ENCODE measurements around the gene LCE2D. TPM values are rescaled to one million over a fixed set of nuclear protein-coding genes. Genes with fewer than 3 reads are reported as not detected.
A peak's percentile ranks its signal among the peaks of the same experiment; 100 is the strongest.
"Not testable (repeated sequence)": the region's sequence is repeated elsewhere in the genome, so short reads cannot be mapped to it uniquely, and the experiment has no call there.

Gene LCE2D
- polyA plus RNA-seq (ENCODE audit: insufficient read length in 12 of 12), result not detected
- long read RNA-seq, donor 1, result 0 reads
- long read RNA-seq, donor 2, result 0 reads
- long read RNA-seq, donor 3, result 0 reads
- long read RNA-seq, donor 4, result 0 reads
- long read RNA-seq, donor 5, result 0 reads
- long read RNA-seq, donor 6, result 0 reads
- long read RNA-seq, donor 7, result 0 reads
- long read RNA-seq, donor 8, result 0 reads
- long read RNA-seq, donor 9, result 0 reads
- long read RNA-seq, donor 10, result 0 reads
- long read RNA-seq, donor 11, result 0 reads

GRCh38 chr1:152663098-152663497 is at the start of gene LCE2D:
LCE2D (plus strand) TSS chr1:152663380; CDS start chr1:152664106, 726 bp downstream.
- no peak for DNase-seq

GRCh38 chr1:152613511-152613910 is 49.7 kb upstream of the LCE2D start, which contains the start of gene LCE3B:
LCE3B (plus strand) TSS chr1:152613811; CDS start chr1:152613811, 0 bp downstream.
- DNase-seq, result no peak

- no peak for DNase-seq
Observed at GRCh38 chr1:152621993-152622392, 41.2 kb upstream of the LCE2D start.

- DNase-seq, result peak; percentile 1
Observed at GRCh38 chr1:152622803-152623202, 40.4 kb upstream of the LCE2D start, which contains the start of gene LCE3A. LCE3A (minus strand) TSS chr1:152623103; CDS start chr1:152623103, 0 bp downstream.

GRCh38 chr1:152623203-152623844 is 39.9 kb upstream of the LCE2D start:
- no peak for DNase-seq

GRCh38 chr1:152626744-152627143 is 36.4 kb upstream of the LCE2D start:
- DNase-seq, result no peak

GRCh38 chr1:152630596-152630995 is 32.6 kb upstream of the LCE2D start:
- no peak for DNase-seq

- DNase-seq, result no peak
Observed at GRCh38 chr1:152640351-152640750, 22.8 kb upstream of the LCE2D start.

- DNase-seq, result no peak
Observed at GRCh38 chr1:152643945-152644344, 19.2 kb upstream of the LCE2D start.

- no peak for DNase-seq
Observed at GRCh38 chr1:152645146-152645545, 18.0 kb upstream of the LCE2D start.

GRCh38 chr1:152646656-152647055 is 16.5 kb upstream of the LCE2D start:
- DNase-seq, result no peak

- peak; percentile 7 for DNase-seq
Observed at GRCh38 chr1:152654110-152654509, 9.1 kb upstream of the LCE2D start.

GRCh38 chr1:152656459-152656858 is 6.7 kb upstream of the LCE2D start:
- DNase-seq, result no peak

GRCh38 chr1:152657677-152658076 is 5.5 kb upstream of the LCE2D start:
- no peak for DNase-seq

GRCh38 chr1:152658649-152659048 is 4.5 kb upstream of the LCE2D start:
- DNase-seq, result no peak

GRCh38 chr1:152666171-152666570 is 3.0 kb downstream of the LCE2D start:
- DNase-seq, result not testable (repeated sequence)

GRCh38 chr1:152667648-152668047 is 4.5 kb downstream of the LCE2D start:
- DNase-seq, result no peak

GRCh38 chr1:152673016-152673415 is 9.8 kb downstream of the LCE2D start:
- DNase-seq, result no peak

- not testable (repeated sequence) for DNase-seq
Observed at GRCh38 chr1:152674983-152675382, 11.8 kb downstream of the LCE2D start, which contains the start of gene LCE2C. LCE2C (plus strand) TSS chr1:152675279; CDS start chr1:152676016, 737 bp downstream.

- peak; percentile 7 for DNase-seq
Observed at GRCh38 chr1:152679459-152679858, 16.3 kb downstream of the LCE2D start.

- DNase-seq, result no peak
Observed at GRCh38 chr1:152681616-152682015, 18.4 kb downstream of the LCE2D start.

GRCh38 chr1:152683846-152684245 is 20.7 kb downstream of the LCE2D start:
- no peak for DNase-seq

GRCh38 chr1:152685823-152686222 is 22.6 kb downstream of the LCE2D start, which contains the start of gene LCE2B:
LCE2B (plus strand) TSS chr1:152686123; CDS start chr1:152686844, 721 bp downstream.
- DNase-seq, result not testable (repeated sequence)

Measured in muscle of arm (tissue), 14 donors.